ENCODE measurements around the gene BRK1.
"Not testable (repeated sequence)": the region's sequence is repeated elsewhere in the genome, so short reads cannot be mapped to it uniquely, and the experiment has no call there.

The BRK1 gene

DNA sequence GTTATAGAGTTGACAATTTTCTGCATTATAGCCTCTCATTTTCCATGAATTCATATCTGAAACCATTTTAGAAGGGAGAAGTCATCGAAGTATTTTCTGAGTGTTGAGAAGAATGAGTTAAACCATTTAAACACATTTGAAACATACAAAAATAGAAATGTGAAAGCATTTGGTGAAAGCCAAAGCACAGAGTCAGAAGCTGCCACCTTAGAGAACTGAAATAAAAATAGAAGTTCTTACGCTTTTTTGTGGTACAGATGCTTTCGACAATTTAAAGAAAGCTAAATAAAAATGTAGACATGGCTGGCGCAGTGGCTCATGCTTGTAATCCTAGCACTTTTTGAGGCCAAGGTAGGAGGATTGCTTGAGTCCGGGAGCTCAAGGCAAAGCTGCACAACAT is 16.4 kb upstream of the BRK1 start:
- Histone ChIP-seq H3K9me3 (ENCODE audit: control insufficient read depth, low read length) (no peaks in the 10 kb centered on the region), H3K27ac (ENCODE audit: insufficient read depth, low read depth, low read length, poor library complexity, severe bottlenecking) (no peak overlapping the region), H3K4me3 (ENCODE audit: insufficient read depth, low read depth, low read length) (no peak overlapping the region), H3K4me1 (ENCODE audit: control insufficient read depth, insufficient read depth, low read length) (no peaks in the 10 kb centered on the region), H3K27me3 (ENCODE audit: control insufficient read depth, insufficient read depth, low read length, poor library complexity, severe bottlenecking) (no peaks in the 10 kb centered on the region), H3K36me3 (ENCODE audit: control insufficient read depth, insufficient read depth, low read length) (peaks cover 17% of the 10 kb centered on the region)
- 95 to 100% methylated on average over 4 to 5 of the region's 5 CpGs for WGBS, 2 experiments

DNA sequence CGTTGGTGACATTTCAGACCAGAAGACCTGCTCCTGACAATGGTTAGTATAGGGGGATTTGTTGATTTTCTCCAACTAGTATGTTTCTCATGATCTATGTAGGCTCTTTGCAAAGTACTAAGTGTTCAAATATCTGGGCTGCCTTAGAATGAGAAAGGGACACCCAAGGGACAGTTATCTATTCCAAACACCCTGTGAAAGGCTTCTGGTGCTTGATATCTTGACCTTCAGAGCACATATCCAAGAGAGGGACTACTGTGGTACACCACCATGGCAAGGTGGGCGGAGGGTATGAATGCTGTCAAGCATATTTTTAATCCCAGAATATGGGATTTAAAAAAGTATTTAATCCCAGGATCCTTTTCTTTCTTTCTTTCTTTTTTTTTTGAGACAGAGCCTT is 8.6 kb upstream of the BRK1 start:
- Histone ChIP-seq H3K36me3 (ENCODE audit: control insufficient read depth, insufficient read depth, low read length) (no peaks in the 10 kb centered on the region), H3K9me3 (ENCODE audit: control insufficient read depth, low read length) (no peaks in the 10 kb centered on the region), H3K27me3 (ENCODE audit: control insufficient read depth, insufficient read depth, low read length, poor library complexity, severe bottlenecking) (no peaks in the 10 kb centered on the region), H3K27ac (ENCODE audit: insufficient read depth, low read depth, low read length, poor library complexity, severe bottlenecking) (no peak overlapping the region), H3K4me1 (ENCODE audit: control insufficient read depth, insufficient read depth, low read length) (no peaks in the 10 kb centered on the region), H3K4me3 (ENCODE audit: insufficient read depth, low read depth, low read length) (no peak overlapping the region)
- 83 to 93% methylated on average over 1 to 2 of the region's 2 CpGs for WGBS, 2 experiments

DNA sequence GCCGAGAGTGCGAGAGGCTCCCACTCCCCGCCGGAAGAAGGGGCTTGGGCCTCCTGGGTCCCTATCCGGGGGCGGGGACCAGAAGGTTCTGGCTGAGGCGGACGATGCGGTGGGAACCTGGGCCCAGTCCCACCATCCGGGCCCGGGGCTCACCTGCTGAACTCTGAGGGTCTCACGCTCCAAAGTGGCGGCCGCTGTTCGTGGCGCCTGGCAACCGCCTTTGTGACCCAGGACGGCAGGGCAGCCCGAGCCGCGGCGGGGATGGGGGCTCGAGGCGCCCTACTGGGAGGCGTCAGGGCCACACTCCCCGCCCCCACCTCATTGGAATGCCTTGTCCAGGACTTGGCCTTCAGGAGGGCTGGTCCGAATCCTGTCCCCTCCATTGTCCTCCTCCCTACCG is 7.4 kb upstream of the BRK1 start, which contains the start of gene FANCD2OS:
Gene FANCD2OS (minus strand): TSS at position 165 of the 400 bp plus-strand sequence. CDS start 3,481 bp downstream, outside the sequence.
- no peaks in the 10 kb centered on the region for H3K9me3 ChIP-seq (ENCODE audit: control insufficient read depth, low read length)
- H3K4me3 ChIP-seq (ENCODE audit: insufficient read depth, low read depth, low read length), result no peak within 1 kb of the TSS
- H3K27ac ChIP-seq (ENCODE audit: insufficient read depth, low read depth, low read length, poor library complexity, severe bottlenecking), result no peak within 1 kb of the TSS
- no peaks in the 10 kb centered on the region for H3K4me1 ChIP-seq (ENCODE audit: control insufficient read depth, insufficient read depth, low read length)
- H3K27me3 ChIP-seq (ENCODE audit: control insufficient read depth, insufficient read depth, low read length, poor library complexity, severe bottlenecking), result no peaks in the 10 kb centered on the region
- 94% methylated on average over 28 of the region's 28 CpGs for WGBS, 2 experiments
- no peaks in the 10 kb centered on the region for H3K36me3 ChIP-seq (ENCODE audit: control insufficient read depth, insufficient read depth, low read length)

DNA sequence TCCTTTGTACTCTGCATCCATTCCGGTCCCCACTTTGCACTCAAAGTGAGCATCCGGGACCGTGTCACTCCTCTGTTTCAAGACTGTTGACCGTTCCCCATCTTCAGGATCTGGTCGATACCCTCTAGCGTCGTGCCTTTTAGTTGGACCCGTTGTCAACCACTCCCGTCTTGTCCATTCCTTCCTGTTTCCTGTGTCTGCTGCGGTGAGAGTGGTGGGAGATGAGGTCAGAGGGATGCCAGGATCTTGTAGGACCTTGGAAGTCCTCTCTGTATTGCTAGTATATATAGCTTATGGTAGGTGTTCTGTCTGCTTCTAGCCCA is 624 bp downstream of the BRK1 start:
- Histone ChIP-seq H3K27me3 (ENCODE audit: control insufficient read depth, insufficient read depth, low read length, poor library complexity, severe bottlenecking) (no peaks in the 10 kb centered on the region), H3K27ac (ENCODE audit: insufficient read depth, low read depth, low read length, poor library complexity, severe bottlenecking) (no peak overlapping the region), H3K36me3 (ENCODE audit: control insufficient read depth, insufficient read depth, low read length) (no peaks in the 10 kb centered on the region), H3K4me1 (ENCODE audit: control insufficient read depth, insufficient read depth, low read length) (peaks cover 7% of the 10 kb centered on the region), H3K9me3 (ENCODE audit: control insufficient read depth, low read length) (no peaks in the 10 kb centered on the region), H3K4me3 (ENCODE audit: insufficient read depth, low read depth, low read length) (peak overlapping the region; percentile 96)
- 1 to 2% methylated on average over 10 of the region's 10 CpGs for WGBS, 2 experiments

DNA sequence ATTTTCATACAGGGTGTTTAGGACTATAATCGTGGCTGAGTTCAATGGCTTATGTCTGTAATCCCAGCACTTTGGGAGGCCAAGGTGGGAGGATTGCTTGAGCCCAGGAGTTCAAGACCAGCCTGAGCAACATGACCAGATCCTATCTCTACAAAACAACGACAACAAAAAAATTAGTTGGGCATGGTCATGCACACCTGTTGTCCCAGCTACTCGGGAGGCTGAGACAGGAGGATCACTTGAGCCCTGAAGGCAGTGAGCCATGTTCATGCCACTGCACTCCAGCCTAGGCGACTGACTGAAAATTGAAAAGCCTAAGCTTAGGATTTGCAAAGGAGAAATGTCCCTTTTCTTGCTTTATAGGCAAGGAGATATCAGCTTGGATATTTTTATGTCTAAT is 1.5 kb downstream of the BRK1 start:
- Histone ChIP-seq H3K4me3 (ENCODE audit: insufficient read depth, low read depth, low read length) (peak overlapping the region; percentile 96), H3K27me3 (ENCODE audit: control insufficient read depth, insufficient read depth, low read length, poor library complexity, severe bottlenecking) (no peaks in the 10 kb centered on the region), H3K36me3 (ENCODE audit: control insufficient read depth, insufficient read depth, low read length) (no peaks in the 10 kb centered on the region), H3K4me1 (ENCODE audit: control insufficient read depth, insufficient read depth, low read length) (peaks cover 7% of the 10 kb centered on the region), H3K27ac (ENCODE audit: insufficient read depth, low read depth, low read length, poor library complexity, severe bottlenecking) (no peak overlapping the region), H3K9me3 (ENCODE audit: control insufficient read depth, low read length) (no peaks in the 10 kb centered on the region)
- 91% methylated on average over 4 of the region's 4 CpGs for WGBS, 2 experiments

DNA sequence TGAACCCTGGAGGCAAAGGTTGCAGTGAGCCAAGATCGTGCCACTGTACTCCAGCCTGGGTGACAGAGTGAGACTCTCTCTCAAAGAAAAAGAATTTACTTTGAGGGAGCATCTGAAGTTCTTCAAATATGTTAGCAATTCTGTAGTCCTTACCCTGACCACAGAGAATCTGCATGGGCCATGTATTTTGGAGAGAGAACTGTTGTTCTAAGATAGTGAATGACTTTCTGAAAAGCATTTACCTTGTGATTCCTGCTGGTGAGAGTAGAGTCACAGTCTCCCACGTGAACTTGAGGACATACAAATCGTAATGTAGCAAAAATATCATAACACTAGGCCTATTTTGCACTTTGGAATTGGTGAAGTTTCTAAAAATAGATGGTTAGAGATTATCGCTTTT is 3.9 kb downstream of the BRK1 start:
- Histone ChIP-seq H3K36me3 (ENCODE audit: control insufficient read depth, insufficient read depth, low read length) (no peaks in the 10 kb centered on the region), H3K27me3 (ENCODE audit: control insufficient read depth, insufficient read depth, low read length, poor library complexity, severe bottlenecking) (no peaks in the 10 kb centered on the region), H3K9me3 (ENCODE audit: control insufficient read depth, low read length) (no peaks in the 10 kb centered on the region), H3K27ac (ENCODE audit: insufficient read depth, low read depth, low read length, poor library complexity, severe bottlenecking) (no peak overlapping the region), H3K4me3 (ENCODE audit: insufficient read depth, low read depth, low read length) (no peak overlapping the region), H3K4me1 (ENCODE audit: control insufficient read depth, insufficient read depth, low read length) (peaks cover 7% of the 10 kb centered on the region)
- 97 to 98% methylated on average over 4 of the region's 4 CpGs for WGBS, 2 experiments

DNA sequence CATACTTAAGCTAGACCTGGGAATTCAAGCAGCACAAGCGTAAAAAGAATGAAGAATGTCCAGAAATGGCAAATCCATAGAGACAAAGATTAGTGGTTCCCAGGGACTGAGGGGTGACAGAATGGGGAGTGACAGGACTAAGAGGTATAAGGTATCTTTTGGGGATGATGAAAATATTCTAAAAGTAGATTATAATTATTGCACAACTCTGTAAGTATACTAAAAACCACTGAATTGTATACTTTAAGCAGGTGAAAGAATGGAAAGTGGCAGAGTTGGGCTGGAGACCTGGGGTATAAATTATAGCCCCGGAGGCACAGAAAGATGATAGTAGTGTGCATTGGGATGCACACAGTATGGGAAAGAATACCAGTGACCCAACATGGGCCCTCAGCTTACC is 5.6 kb downstream of the BRK1 start:
- Histone ChIP-seq H3K4me1 (ENCODE audit: control insufficient read depth, insufficient read depth, low read length) (peaks cover 7% of the 10 kb centered on the region), H3K27ac (ENCODE audit: insufficient read depth, low read depth, low read length, poor library complexity, severe bottlenecking) (no peak overlapping the region), H3K9me3 (ENCODE audit: control insufficient read depth, low read length) (no peaks in the 10 kb centered on the region), H3K4me3 (ENCODE audit: insufficient read depth, low read depth, low read length) (no peak overlapping the region), H3K36me3 (ENCODE audit: control insufficient read depth, insufficient read depth, low read length) (peaks cover 6% of the 10 kb centered on the region), H3K27me3 (ENCODE audit: control insufficient read depth, insufficient read depth, low read length, poor library complexity, severe bottlenecking) (no peaks in the 10 kb centered on the region)
- WGBS, 2 experiments, result 95 to 99% methylated on average over 2 of the region's 2 CpGs

DNA sequence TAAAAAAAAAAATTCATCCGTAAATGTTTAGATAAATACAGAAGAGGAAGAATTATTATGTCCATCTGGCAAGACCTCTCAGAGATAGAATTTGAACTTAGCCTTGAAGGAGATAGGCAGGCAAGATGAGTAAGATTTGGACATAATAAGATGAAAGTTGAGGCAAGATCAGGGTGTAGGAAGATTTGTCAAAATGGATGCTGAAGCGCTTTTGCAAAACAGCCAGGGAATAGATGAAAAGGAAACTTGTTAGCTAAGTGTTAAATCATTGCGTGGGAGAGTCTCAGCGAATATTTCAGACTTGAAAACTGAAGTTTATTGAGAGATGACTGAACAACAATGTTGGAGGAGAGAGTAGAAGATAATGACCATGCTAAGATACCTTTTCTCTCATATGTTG is 7.2 kb downstream of the BRK1 start:
- 97% methylated on average over 4 of the region's 4 CpGs for WGBS, 2 experiments
- no peaks in the 10 kb centered on the region for H3K9me3 ChIP-seq (ENCODE audit: control insufficient read depth, low read length)
- H3K4me3 ChIP-seq (ENCODE audit: insufficient read depth, low read depth, low read length), result no peak overlapping the region
- peaks cover 17% of the 10 kb centered on the region for H3K36me3 ChIP-seq (ENCODE audit: control insufficient read depth, insufficient read depth, low read length)
- H3K27me3 ChIP-seq (ENCODE audit: control insufficient read depth, insufficient read depth, low read length, poor library complexity, severe bottlenecking), result no peaks in the 10 kb centered on the region
- no peak overlapping the region for H3K27ac ChIP-seq (ENCODE audit: insufficient read depth, low read depth, low read length, poor library complexity, severe bottlenecking)
- no peaks in the 10 kb centered on the region for H3K4me1 ChIP-seq (ENCODE audit: control insufficient read depth, insufficient read depth, low read length)

DNA sequence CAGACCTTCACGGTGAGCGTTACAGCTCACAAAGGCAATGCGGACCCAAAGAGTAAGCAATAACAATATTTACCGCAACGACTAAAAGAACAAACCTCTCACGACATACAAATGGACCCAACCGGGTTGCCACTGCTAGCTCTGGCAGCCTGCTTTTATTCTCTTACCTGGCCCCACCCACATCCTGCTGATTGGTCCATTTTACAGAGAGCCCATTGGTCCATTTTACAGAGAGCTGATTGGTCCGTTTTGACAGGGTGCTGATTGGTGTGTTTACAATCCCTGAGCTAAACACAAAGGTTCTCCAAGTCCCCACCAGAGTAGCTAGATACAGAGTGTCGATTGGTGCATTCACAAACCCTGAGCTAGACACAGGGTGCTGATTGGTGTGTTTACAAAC is 20.4 kb downstream of the BRK1 start:
- H3K9me3 ChIP-seq (ENCODE audit: control insufficient read depth, low read length); H3K4me1 ChIP-seq (ENCODE audit: control insufficient read depth, insufficient read depth, low read length); H3K27me3 ChIP-seq (ENCODE audit: control insufficient read depth, insufficient read depth, low read length, poor library complexity, severe bottlenecking); H3K27ac ChIP-seq (ENCODE audit: insufficient read depth, low read depth, low read length, poor library complexity, severe bottlenecking); H3K4me3 ChIP-seq (ENCODE audit: insufficient read depth, low read depth, low read length); H3K36me3 ChIP-seq (ENCODE audit: control insufficient read depth, insufficient read depth, low read length): not testable (repeated sequence)
- WGBS, 2 experiments, result 92 to 93% methylated on average over 8 of the region's 9 CpGs

DNA sequence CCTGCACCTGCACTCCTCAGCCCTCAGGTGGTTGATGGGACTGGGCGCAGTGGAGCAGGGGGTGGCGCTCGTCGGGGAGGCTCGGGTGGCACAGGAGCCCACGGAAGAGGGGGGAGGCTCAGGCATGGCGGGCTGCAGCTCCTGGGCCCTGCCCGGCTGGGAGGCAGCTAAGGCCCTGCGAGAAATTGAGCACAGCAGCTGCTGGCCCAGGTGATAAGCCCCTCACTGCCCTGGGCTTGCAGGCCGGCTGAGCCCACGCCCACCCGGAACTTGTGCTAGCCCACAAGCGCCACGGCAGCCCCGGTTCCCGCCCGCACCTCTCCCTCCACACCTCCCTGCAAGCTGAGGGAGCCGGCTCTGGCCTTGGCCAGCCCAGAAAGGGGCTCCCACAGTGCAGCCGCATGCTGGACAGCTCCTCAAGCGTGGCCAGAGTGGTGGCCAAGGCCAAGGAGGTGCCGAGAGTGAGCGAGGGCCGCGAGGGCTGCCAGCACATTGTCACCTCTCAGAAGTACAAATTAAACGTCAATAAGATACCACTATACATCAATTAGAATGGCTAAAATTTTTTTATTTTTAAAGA is 21.0 kb downstream of the BRK1 start:
- Histone ChIP-seq H3K9me3 (ENCODE audit: control insufficient read depth, low read length) (no peaks in the 10 kb centered on the region), H3K4me1 (ENCODE audit: control insufficient read depth, insufficient read depth, low read length) (no peaks in the 10 kb centered on the region), H3K27ac (ENCODE audit: insufficient read depth, low read depth, low read length, poor library complexity, severe bottlenecking) (no peak overlapping the region), H3K36me3 (ENCODE audit: control insufficient read depth, insufficient read depth, low read length) (no peaks in the 10 kb centered on the region), H3K27me3 (ENCODE audit: control insufficient read depth, insufficient read depth, low read length, poor library complexity, severe bottlenecking) (no peaks in the 10 kb centered on the region), H3K4me3 (ENCODE audit: insufficient read depth, low read depth, low read length) (no peak overlapping the region)
- WGBS, 2 experiments, result 92 to 93% methylated on average over 25 of the region's 25 CpGs

DNA sequence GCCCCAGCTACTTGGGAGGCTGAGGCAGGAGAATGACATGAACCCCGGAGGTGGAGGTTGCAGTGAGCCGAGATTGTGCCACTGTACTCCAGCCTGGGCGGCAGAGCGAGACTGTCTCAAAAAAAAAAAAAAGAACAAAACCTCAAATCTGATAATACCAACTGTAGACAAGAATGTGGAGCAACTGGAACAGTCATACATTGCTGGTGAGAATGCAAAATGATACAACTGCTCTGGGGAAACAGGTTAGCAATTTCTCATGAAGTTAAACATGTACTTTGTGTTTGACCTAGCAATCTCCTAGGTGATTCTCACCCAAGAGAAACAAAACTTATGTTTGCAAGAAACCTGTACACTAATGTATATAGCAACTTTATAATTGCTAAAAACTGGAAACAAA is 21.7 kb downstream of the BRK1 start:
- Histone ChIP-seq H3K9me3 (ENCODE audit: control insufficient read depth, low read length) (no peaks in the 10 kb centered on the region), H3K27ac (ENCODE audit: insufficient read depth, low read depth, low read length, poor library complexity, severe bottlenecking) (no peak overlapping the region), H3K4me3 (ENCODE audit: insufficient read depth, low read depth, low read length) (no peak overlapping the region), H3K4me1 (ENCODE audit: control insufficient read depth, insufficient read depth, low read length) (no peaks in the 10 kb centered on the region), H3K36me3 (ENCODE audit: control insufficient read depth, insufficient read depth, low read length) (no peaks in the 10 kb centered on the region), H3K27me3 (ENCODE audit: control insufficient read depth, insufficient read depth, low read length, poor library complexity, severe bottlenecking) (no peaks in the 10 kb centered on the region)
- 96 to 97% methylated on average over 4 of the region's 4 CpGs for WGBS, 2 experiments
